HEK293 (cell line): ENCODE measurements around the gene ABCA12.

Experiments used
- CTCF ChIA-PET: fragments of 350-600 bp; formaldehyde crosslinking; extraction: SDS; loops from one replicate; lab custom pipeline; 2021; ENCODE audit warnings: antibody characterized with exemption; lab: Yijun Ruan, JAX
- POLR2A ChIA-PET: fragments of 300-600 bp; formaldehyde crosslinking; extraction: SDS; loops from one replicate; lab custom pipeline; 2020; ENCODE audit warnings: antibody characterized with exemption, inconsistent platforms; lab: Yijun Ruan, JAX
- H3K27ac ChIP-seq: fragments of 200-500 bp; sonication (Bioruptor generic); 2 replicates; pipeline ENCODE4 v1.5.1; 2014; ENCODE audit warnings: low read depth, low read length, control low read depth, inconsistent platforms; ENCODE audit errors: extremely low read depth
- H3K36me3 ChIP-seq, 2 experiments: fragments of 200-500 bp in 1 of 2; sonication (Bioruptor generic) in 1 of 2; 1 replicate in 1 of 2; 2 replicates in 1 of 2; pipeline ENCODE4 v1.5.1; 2014 to 2017; ENCODE audit warnings: inconsistent platforms in 2 of 2, low read length in 2 of 2; ENCODE audit not compliant: control insufficient read depth in 2 of 2, insufficient read depth in 1 of 2
- H3K4me1 ChIP-seq: fragments of 200-500 bp; sonication (Bioruptor generic); 2 replicates; pipeline ENCODE4 v1.5.1; 2014; ENCODE audit warnings: mild to moderate bottlenecking, low read length, inconsistent platforms; ENCODE audit not compliant: control insufficient read depth, insufficient read depth
- H3K4me3 ChIP-seq: 2 replicates; pipeline ENCODE4 v1.5.1; 2011; ENCODE audit warnings: low read depth, mild to moderate bottlenecking, control low read depth, low read length, moderate library complexity
- H3K9me3 ChIP-seq: fragments of 200-500 bp; sonication (Bioruptor generic); 2 replicates; pipeline ENCODE4 v1.5.1; 2014; ENCODE audit warnings: low read depth, low read length, inconsistent platforms; ENCODE audit not compliant: control insufficient read depth, insufficient read depth
- GLI4 ChIP-seq: fragments of 450-650 bp; formaldehyde crosslinking; IDR thresholded peaks from 2 replicates; pipeline ENCODE4 v1.5.1; 2016; ENCODE audit warnings: missing biosample characterization, missing genetic modification characterization
- GLIS2 ChIP-seq: fragments of 450-650 bp; formaldehyde crosslinking; IDR thresholded peaks from 2 replicates; pipeline ENCODE4 v1.5.1; 2016; ENCODE audit warnings: missing biosample characterization, missing genetic modification characterization
- IKZF3 ChIP-seq: fragments of 450-650 bp; IDR thresholded peaks from 2 replicates; pipeline ENCODE4 v1.5.0; 2018; ENCODE audit warnings: missing biosample characterization, mild to moderate bottlenecking, missing genetic modification characterization, moderate library complexity
- KLF1 ChIP-seq: fragments of 450-650 bp; formaldehyde crosslinking; IDR thresholded peaks from 2 replicates; pipeline ENCODE4 v1.5.1; 2016; ENCODE audit warnings: missing biosample characterization, missing genetic modification characterization
- KLF7 ChIP-seq: fragments of 450-650 bp; formaldehyde crosslinking; IDR thresholded peaks from 2 replicates; pipeline ENCODE4 v1.5.1; 2016; ENCODE audit warnings: missing biosample characterization, missing genetic modification characterization, borderline replicate concordance
- MZF1 ChIP-seq: fragments of 450-650 bp; formaldehyde crosslinking; IDR thresholded peaks from 2 replicates; pipeline ENCODE4 v1.5.1; 2017; ENCODE audit warnings: missing biosample characterization, missing genetic modification characterization, borderline replicate concordance
- SETDB1 ChIP-seq: IDR thresholded peaks from one replicate; pipeline ENCODE4 v1.6.1; 2017; ENCODE audit warnings: mild to moderate bottlenecking, low read length, moderate library complexity, mixed read lengths; ENCODE audit not compliant: insufficient read length
- ZBTB10 ChIP-seq: fragments of 450-650 bp; formaldehyde crosslinking; IDR thresholded peaks from 2 replicates; pipeline ENCODE4 v1.5.1; 2016; ENCODE audit warnings: missing biosample characterization, missing genetic modification characterization
- ZBTB7A ChIP-seq: fragments of 450-650 bp; formaldehyde crosslinking; IDR thresholded peaks from 2 replicates; pipeline ENCODE4 v1.5.1; 2016; ENCODE audit warnings: low read depth, missing biosample characterization, missing genetic modification characterization
- ZBTB8A ChIP-seq: fragments of 450-650 bp; formaldehyde crosslinking; IDR thresholded peaks from 2 replicates; pipeline ENCODE4 v1.5.1; 2016; ENCODE audit warnings: missing biosample characterization, missing genetic modification characterization
- ZEB2 ChIP-seq: fragments of 450-650 bp; formaldehyde crosslinking; IDR thresholded peaks from 2 replicates; pipeline ENCODE4 v1.5.1; 2016; ENCODE audit warnings: missing biosample characterization, missing genetic modification characterization
- ZFHX2 ChIP-seq: fragments of 450-650 bp; formaldehyde crosslinking; conservative IDR thresholded peaks from 2 replicates; pipeline ENCODE4 v1.5.1; 2016; ENCODE audit warnings: missing biosample characterization, missing genetic modification characterization
- ZFP41 ChIP-seq: fragments of 450-650 bp; formaldehyde crosslinking; IDR thresholded peaks from 2 replicates; pipeline ENCODE4 v1.5.1; 2016; ENCODE audit warnings: missing biosample characterization, missing genetic modification characterization, borderline replicate concordance
- ZNF114 ChIP-seq: fragments of 450-650 bp; formaldehyde crosslinking; IDR thresholded peaks from 2 replicates; pipeline ENCODE4 v1.5.0; 2017; ENCODE audit warnings: missing biosample characterization, missing genetic modification characterization
- ZNF248 ChIP-seq: fragments of 450-650 bp; formaldehyde crosslinking; IDR thresholded peaks from 2 replicates; pipeline ENCODE4 v1.5.1; 2017; ENCODE audit warnings: missing biosample characterization, missing genetic modification characterization
- ZNF26 ChIP-seq: fragments of 450-650 bp; formaldehyde crosslinking; IDR thresholded peaks from 2 replicates; pipeline ENCODE4 v1.5.1; 2016; ENCODE audit warnings: missing biosample characterization, missing genetic modification characterization
- ZNF266 ChIP-seq: fragments of 450-650 bp; formaldehyde crosslinking; IDR thresholded peaks from 2 replicates; pipeline ENCODE4 v1.5.1; 2016; ENCODE audit warnings: missing biosample characterization, missing genetic modification characterization, low read depth
- ZNF324 ChIP-seq: fragments of 450-650 bp; formaldehyde crosslinking; IDR thresholded peaks from 2 replicates; pipeline ENCODE4 v1.5.1; 2016; ENCODE audit warnings: missing biosample characterization, missing genetic modification characterization
- ZNF423 ChIP-seq: fragments of 450-650 bp; formaldehyde crosslinking; IDR thresholded peaks from 2 replicates; pipeline ENCODE4 v1.5.1; 2016; ENCODE audit warnings: missing biosample characterization, missing genetic modification characterization
- ZNF48 ChIP-seq: fragments of 450-650 bp; formaldehyde crosslinking; IDR thresholded peaks from 2 replicates; pipeline ENCODE4 v1.5.1; 2016; ENCODE audit warnings: missing biosample characterization, missing genetic modification characterization
- ZNF600 ChIP-seq: fragments of 450-650 bp; formaldehyde crosslinking; IDR thresholded peaks from 2 replicates; pipeline ENCODE4 v1.5.1; 2016; ENCODE audit warnings: missing biosample characterization, missing genetic modification characterization
- ZNF629 ChIP-seq: fragments of 450-650 bp; formaldehyde crosslinking; IDR thresholded peaks from 2 replicates; pipeline ENCODE4 v1.5.1; 2017; ENCODE audit warnings: missing biosample characterization, missing genetic modification characterization
- ZNF664 ChIP-seq: fragments of 450-650 bp; formaldehyde crosslinking; IDR thresholded peaks from 2 replicates; pipeline ENCODE4 v1.5.1; 2016; ENCODE audit warnings: missing biosample characterization, missing genetic modification characterization
- ZNF670 ChIP-seq: fragments of 450-650 bp; formaldehyde crosslinking; IDR thresholded peaks from 2 replicates; pipeline ENCODE4 v1.5.1; 2016; ENCODE audit warnings: missing biosample characterization, missing genetic modification characterization, low read depth
- ZNF776 ChIP-seq: fragments of 450-650 bp; formaldehyde crosslinking; IDR thresholded peaks from 2 replicates; pipeline ENCODE4 v1.5.0; 2017; ENCODE audit warnings: missing biosample characterization, missing genetic modification characterization, borderline replicate concordance
- ZNF777 ChIP-seq: fragments of 450-650 bp; formaldehyde crosslinking; IDR thresholded peaks from 2 replicates; pipeline ENCODE4 v1.5.1; 2017; ENCODE audit warnings: missing biosample characterization, missing genetic modification characterization, borderline replicate concordance
- ZSCAN23 ChIP-seq: fragments of 450-650 bp; formaldehyde crosslinking; IDR thresholded peaks from 2 replicates; pipeline ENCODE4 v1.5.1; 2016; ENCODE audit warnings: missing biosample characterization, missing genetic modification characterization
- ZSCAN5A ChIP-seq: fragments of 450-650 bp; formaldehyde crosslinking; IDR thresholded peaks from 2 replicates; pipeline ENCODE4 v1.5.1; 2016; ENCODE audit warnings: missing biosample characterization, missing genetic modification characterization

ABCA12 gene

GRCh38 chr2:215141706-215142105, 3.3 kb upstream of the ABCA12 start:
- Histone ChIP-seq H3K36me3 (no peaks in the 10 kb centered on the region), H3K9me3 (no peaks in the 10 kb centered on the region)
- POLR2A ChIA-PET: no interaction called here

GRCh38 chr2:215140166-215140707, 1.8 kb upstream of the ABCA12 start:
- ChIA-PET CTCF (no interaction called here), POLR2A (no interaction called here)
- TF ChIP-seq ZNF664 (tag by site-specific recombination) (no peak), IKZF3 (tag by site-specific recombination) (no peak), ZSCAN5A (tag by site-specific recombination) (no peak), ZNF776 (tag by site-specific recombination) (no peak), ZBTB10 (tag by site-specific recombination) (no peak), ZNF266 (tag by site-specific recombination) (no peak), ZFP41 (no peak), ZNF324 (no peak), GLIS2 (tag by site-specific recombination) (no peak), KLF7 (tag by site-specific recombination) (no peak), ZBTB8A (tag by site-specific recombination) (no peak), ZNF26 (tag by site-specific recombination) (no peak), ZNF248 (no peak), ZNF629 (tag by site-specific recombination) (no peak), ZNF114 (tag by site-specific recombination) (no peak), ZNF670 (no peak), ZEB2 (tag by site-specific recombination) (no peak), ZSCAN23 (no peak), ZFHX2 (no peak), ZNF777 (tag by site-specific recombination) (no peak)
- Histone ChIP-seq H3K9me3 (no peaks in the 10 kb centered on the region), H3K36me3 (no peaks in the 10 kb centered on the region), H3K4me3 (no peak overlapping the region), H3K27ac (no peak overlapping the region), H3K4me1 (peaks cover 4% of the 10 kb centered on the region; the same call in 1 of the 2 replicates)

More at GRCh38 chr2:215141706-215142105, 3.3 kb upstream of the ABCA12 start:
- Histone ChIP-seq H3K4me1 (peaks cover 4% of the 10 kb centered on the region; the same call in 1 of the 2 replicates), H3K4me3 (no peak overlapping the region), H3K27ac (no peak overlapping the region)
- CTCF ChIA-PET: no interaction called here
- TF ChIP-seq ZNF48 (tag by site-specific recombination): no peak
- TF ChIP-seq SETDB1: no peak
- no peak for TF ChIP-seq KLF1 (tag by site-specific recombination)
- TF ChIP-seq GLI4: no peak
- TF ChIP-seq ZBTB7A (tag by site-specific recombination): no peak
- TF ChIP-seq MZF1 (tag by site-specific recombination): no peak
- no peak for TF ChIP-seq ZNF423 (tag by site-specific recombination)
- TF ChIP-seq ZNF600 (tag by site-specific recombination): no peak
